ENCODE measurements around the gene HSF4. TPM values are rescaled to one million over a fixed set of nuclear protein-coding genes. Genes with fewer than 3 reads are reported as not detected.

Gene HSF4
- total RNA-seq, 4 donors from 2014 or later = 11.3 to 51.9 (median 42.3) TPM; not detected in 1

DNA sequence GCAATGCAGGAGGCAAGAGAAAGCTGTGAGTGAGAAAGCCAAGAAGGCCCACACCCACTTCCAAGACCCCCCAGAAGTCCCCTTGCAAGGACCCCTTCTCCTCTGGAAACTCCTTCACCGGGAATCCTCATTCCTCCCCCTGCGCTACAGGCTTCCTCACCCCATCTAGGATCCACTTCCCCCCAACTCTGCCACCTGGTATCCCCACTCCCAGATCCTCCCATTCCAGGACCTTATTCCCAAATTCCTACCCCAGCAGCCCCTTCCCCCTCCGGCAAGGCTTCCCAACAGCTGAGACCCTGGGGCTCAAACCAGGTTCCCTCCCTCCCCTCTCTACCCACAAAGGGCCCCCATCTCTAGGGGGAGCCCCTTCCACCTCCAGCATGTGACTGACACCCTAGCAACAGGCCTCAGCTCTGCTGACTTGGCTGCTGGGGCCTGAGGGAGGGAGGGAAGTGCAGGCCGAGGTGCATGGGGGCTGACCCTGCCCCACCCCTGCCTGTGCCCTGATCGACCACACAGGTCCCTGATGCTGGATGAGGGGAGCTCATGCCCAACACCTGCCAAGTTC is 2.1 kb downstream of the HSF4 start:
- intact Hi-C loops (cut with DNase I; ENCODE audit: low total_unique reads) = no loop called here

DNA sequence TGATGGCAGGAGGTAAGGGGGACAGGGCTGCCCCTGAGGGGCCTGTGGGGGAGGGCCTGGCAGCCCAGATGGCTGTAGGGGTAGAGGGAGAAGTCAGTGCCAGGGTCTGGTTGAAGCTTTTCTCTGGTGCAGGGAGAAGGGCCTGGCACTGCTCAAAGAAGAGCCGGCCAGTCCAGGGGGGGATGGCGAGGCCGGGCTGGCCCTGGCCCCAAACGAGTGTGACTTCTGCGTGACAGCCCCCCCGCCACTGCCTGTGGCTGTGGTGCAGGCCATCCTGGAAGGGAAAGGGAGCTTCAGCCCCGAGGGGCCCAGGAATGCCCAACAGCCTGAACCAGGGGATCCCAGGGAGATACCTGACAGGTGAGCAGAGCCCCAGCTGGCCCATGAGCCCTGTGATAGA is 3.0 kb downstream of the HSF4 start:
- DNase-seq = no peak
- no peak for TF ChIP-seq POLR2A (IDR thresholded peaks at IDR 0.05)
- TF ChIP-seq, protein P1, sequence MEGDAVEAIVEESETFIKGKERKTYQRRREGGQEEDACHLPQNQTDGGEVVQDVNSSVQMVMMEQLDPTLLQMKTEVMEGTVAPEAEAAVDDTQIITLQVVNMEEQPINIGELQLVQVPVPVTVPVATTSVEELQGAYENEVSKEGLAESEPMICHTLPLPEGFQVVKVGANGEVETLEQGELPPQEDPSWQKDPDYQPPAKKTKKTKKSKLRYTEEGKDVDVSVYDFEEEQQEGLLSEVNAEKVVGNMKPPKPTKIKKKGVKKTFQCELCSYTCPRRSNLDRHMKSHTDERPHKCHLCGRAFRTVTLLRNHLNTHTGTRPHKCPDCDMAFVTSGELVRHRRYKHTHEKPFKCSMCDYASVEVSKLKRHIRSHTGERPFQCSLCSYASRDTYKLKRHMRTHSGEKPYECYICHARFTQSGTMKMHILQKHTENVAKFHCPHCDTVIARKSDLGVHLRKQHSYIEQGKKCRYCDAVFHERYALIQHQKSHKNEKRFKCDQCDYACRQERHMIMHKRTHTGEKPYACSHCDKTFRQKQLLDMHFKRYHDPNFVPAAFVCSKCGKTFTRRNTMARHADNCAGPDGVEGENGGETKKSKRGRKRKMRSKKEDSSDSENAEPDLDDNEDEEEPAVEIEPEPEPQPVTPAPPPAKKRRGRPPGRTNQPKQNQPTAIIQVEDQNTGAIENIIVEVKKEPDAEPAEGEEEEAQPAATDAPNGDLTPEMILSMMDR (IDR thresholded peaks at IDR 0.05) = no peak
- H3K36me3 ChIP-seq = no peaks in the 10 kb centered on the region
- peaks cover 0 to 28% of the 10 kb centered on the region in 2 donors for H3K4me1 ChIP-seq
- no peaks in the 10 kb centered on the region for H3K27me3 ChIP-seq
- intact Hi-C loops (cut with DNase I; ENCODE audit: low total_unique reads) = no loop called here
- no peak overlapping the region for H3K4me3 ChIP-seq
- H3K27ac ChIP-seq = no peak overlapping the region
- no peaks in the 10 kb centered on the region for H3K9me3 ChIP-seq

More for the DNA sequence above, 2.1 kb downstream of the HSF4 start:
- no peak for DNase-seq
- Histone ChIP-seq H3K9me3 (no peaks in the 10 kb centered on the region), H3K36me3 (no peaks in the 10 kb centered on the region), H3K4me1 (peaks cover 0 to 28% of the 10 kb centered on the region in 2 donors), H3K27ac (no peak overlapping the region), H3K27me3 (no peaks in the 10 kb centered on the region), H3K4me3 (no peak overlapping the region)
- TF ChIP-seq, protein P1 (IDR thresholded peaks at IDR 0.05) = no peak
- TF ChIP-seq POLR2A (IDR thresholded peaks at IDR 0.05) = no peak

GRCh38 chr16:67169011-67169451 is 4.5 kb downstream of the HSF4 start:
- Histone ChIP-seq H3K4me3 (no peak overlapping the region), H3K27ac (peak overlapping the region in 1 of 2 donors; percentile 93)
- no peak for DNase-seq

DNA sequence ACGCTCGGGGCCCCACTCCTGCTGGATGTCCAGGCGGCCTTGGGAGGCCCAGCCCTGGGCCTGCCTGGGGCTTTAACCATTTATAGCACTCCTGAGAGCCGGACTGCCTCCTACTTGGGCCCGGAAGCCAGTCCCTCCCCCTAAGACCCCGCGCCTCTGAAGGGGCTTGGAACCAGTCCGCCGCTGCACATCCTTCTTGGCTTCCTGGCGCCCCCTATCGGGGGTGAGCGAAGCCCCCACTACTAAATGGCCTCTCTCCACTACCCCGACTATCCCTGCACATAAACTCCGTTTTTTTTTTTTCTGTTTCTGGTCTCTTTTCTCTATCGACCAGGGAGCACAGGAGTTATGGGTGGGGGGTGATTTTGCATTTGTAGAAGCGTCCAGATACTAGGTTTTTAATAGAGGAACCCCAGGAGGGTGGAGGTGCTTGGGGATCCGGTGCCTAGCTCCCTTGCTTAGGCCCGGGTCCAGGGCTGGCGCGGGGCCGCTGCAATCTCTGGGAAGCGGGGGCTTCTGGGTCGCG is 5.2 kb downstream of the HSF4 start:
- TF ChIP-seq, protein P1 (IDR thresholded peaks at IDR 0.05) = peak in 3 of 4 experiments; percentile 17 to 41 (median 19)
- no peak for TF ChIP-seq POLR2A (IDR thresholded peaks at IDR 0.05)
- peaks cover 0 to 10% of the 10 kb centered on the region in 2 donors for H3K4me1 ChIP-seq
- peak overlapping the region; percentile 45 to 49 for H3K4me3 ChIP-seq
- H3K9me3 ChIP-seq = no peaks in the 10 kb centered on the region
- H3K36me3 ChIP-seq = no peaks in the 10 kb centered on the region
- no peak for DNase-seq
- peak overlapping the region; percentile 85 to 93 for H3K27ac ChIP-seq
- intact Hi-C loops (cut with DNase I; ENCODE audit: low total_unique reads) = no loop called here
- no peaks in the 10 kb centered on the region for H3K27me3 ChIP-seq

More at GRCh38 chr16:67169011-67169451, 4.5 kb downstream of the HSF4 start:
- H3K36me3 ChIP-seq = no peaks in the 10 kb centered on the region
- no peaks in the 10 kb centered on the region for H3K27me3 ChIP-seq
- intact Hi-C loops (cut with DNase I; ENCODE audit: low total_unique reads) = no loop called here
- no peaks in the 10 kb centered on the region for H3K9me3 ChIP-seq
- TF ChIP-seq, protein P1 (IDR thresholded peaks at IDR 0.05) = no peak
- H3K4me1 ChIP-seq = peaks cover 0 to 15% of the 10 kb centered on the region in 2 donors

DNA sequence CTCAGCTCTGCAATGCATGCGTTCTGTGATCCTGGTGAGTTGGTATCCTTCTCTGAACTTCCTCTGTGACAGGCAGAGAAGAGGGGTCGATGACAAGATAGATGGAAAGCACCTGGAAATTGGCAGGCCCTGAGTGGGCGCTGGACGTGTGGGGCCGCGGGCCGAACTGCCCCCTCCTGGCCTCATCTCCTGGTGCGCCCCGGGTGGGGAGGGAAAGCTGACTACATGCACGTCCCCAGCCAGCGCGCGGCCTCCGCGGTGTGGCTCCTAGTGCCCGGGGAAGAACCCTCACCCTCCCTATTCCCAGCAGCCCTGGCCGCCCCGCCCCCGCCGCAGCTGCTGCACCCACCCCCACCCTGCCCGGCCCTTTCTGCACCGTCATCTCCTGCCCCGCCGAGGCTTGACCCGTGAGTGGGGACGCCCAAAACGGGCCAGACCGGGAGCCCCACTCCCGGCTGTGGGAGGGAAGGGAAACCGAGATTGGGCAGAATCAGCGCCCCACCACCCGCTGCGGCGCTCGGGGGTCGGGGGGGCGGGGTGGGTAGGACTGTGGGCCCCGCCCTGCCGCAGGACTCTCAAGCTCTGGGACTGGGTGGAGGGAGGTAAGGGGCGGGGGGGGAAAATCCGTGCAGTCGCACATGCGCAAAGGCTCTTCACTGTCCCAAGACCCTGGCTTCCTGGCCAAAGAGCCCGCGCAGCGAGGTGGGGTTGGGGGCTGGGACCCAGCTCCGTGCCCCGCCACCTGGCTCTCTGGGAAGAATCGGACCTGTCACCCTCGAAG is 5.8 kb downstream of the HSF4 start, which contains the start of gene NOL3:
Gene NOL3 (plus strand): TSS at position 371 of the 781 bp plus-strand sequence.
- intact Hi-C loops (cut with DNase I; ENCODE audit: low total_unique reads) = no loop called here
- peak; percentile 80 to 83 for DNase-seq
- H3K4me1 ChIP-seq = peaks cover 0 to 10% of the 10 kb centered on the region in 2 donors

More for the DNA sequence above, 5.8 kb downstream of the HSF4 start, which contains the start of gene NOL3:
- H3K27me3 ChIP-seq = no peaks in the 10 kb centered on the region
- H3K9me3 ChIP-seq = no peaks in the 10 kb centered on the region
- TF ChIP-seq POLR2A (IDR thresholded peaks at IDR 0.05) = peak in 1 of 2 donors; percentile 43
- TF ChIP-seq, protein P1 (IDR thresholded peaks at IDR 0.05) = no peak
- H3K27ac ChIP-seq = peak within 1 kb of the TSS; percentile 85 to 93
- H3K36me3 ChIP-seq = no peaks in the 10 kb centered on the region
- H3K4me3 ChIP-seq = peak within 1 kb of the TSS; percentile 45 to 49
